GM12878 (cell line): ENCODE measurements around the gene RFK. TPM values are rescaled to one million over a fixed set of nuclear protein-coding genes. Genes with fewer than 3 reads are reported as not detected.

Source experiments
- ATAC-seq: fragments of 200-7000 bp; cut with Tn5 transposase; 3 replicates; pipeline ENCODE4 v1.9.1; 2020; ENCODE audit warnings: mild to moderate bottlenecking, moderate library complexity
- BruUV-seq: library from RNA; stranded (reverse); fragments of 400-500 nt; replicated peaks from 2 replicates; lab custom pipeline; 2021; lab: Mats Ljungman, UMichigan
- CTCF ChIA-PET: fragments of 300-600 bp; sonication (Branson Sonifier 250); formaldehyde crosslinking; extraction: SDS; loops from one replicate; lab custom pipeline; 2021; ENCODE audit warnings: inconsistent platforms; lab: Yijun Ruan, JAX
- POLR2A ChIA-PET: fragments of 350-600 bp; formaldehyde crosslinking; extraction: SDS; loops from one replicate; lab custom pipeline; 2021; ENCODE audit warnings: inconsistent platforms; lab: Charles Lee
- RAD21 ChIA-PET: fragments of 300-600 bp; sonication (Branson Sonifier 250); formaldehyde crosslinking; loops from one replicate; lab custom pipeline; 2023; ENCODE audit warnings: antibody characterized with exemption; ENCODE audit not compliant: unreplicated experiment; lab: Charles Lee
- SMC1A ChIA-PET: fragments of 300-600 bp; sonication (Branson Sonifier 250); formaldehyde crosslinking; loops from one replicate; lab custom pipeline; 2023; ENCODE audit not compliant: unreplicated experiment, uncharacterized antibody; lab: Charles Lee
- DNase-seq: peaks from one replicate; pipeline ENCODE4 v3.0.0-alpha.2; 2011; ENCODE audit warnings: low read depth, low spot score
- FAIRE-seq: peaks from 3 replicates; lab custom pipeline; 2011; peaks lifted over from hg19 to GRCh38; lab: Jason Lieb, UNC
- H2AFZ ChIP-seq: 2 replicates; pipeline ENCODE4 v1.6.0; 2011; ENCODE audit warnings: low read depth, low read length, control low read depth; ENCODE audit not compliant: control insufficient read depth
- H3K27ac ChIP-seq: 2 replicates; pipeline ENCODE4 v1.5.1; 2011; ENCODE audit warnings: control low read depth; ENCODE audit not compliant: control insufficient read depth, insufficient read depth
- H3K27me3 ChIP-seq, 2 experiments: replicated peaks in 1 of 2; 2 replicates each; pipeline versions ENCODE4 v1.6.0 to v1.6.1; 2011; ENCODE audit warnings: low read length in 1 of 2; ENCODE audit not compliant: control insufficient read depth in 2 of 2, insufficient read depth in 2 of 2
- H3K36me3 ChIP-seq, 2 experiments: 2 replicates each; pipeline ENCODE4 v1.5.1; 2011; ENCODE audit warnings: low read length in 1 of 2; ENCODE audit not compliant: control insufficient read depth in 2 of 2, insufficient read depth in 2 of 2
- H3K4me1 ChIP-seq: 2 replicates; pipeline ENCODE4 v1.6.1; 2011; ENCODE audit warnings: mild to moderate bottlenecking, low read length, moderate library complexity, mixed read lengths; ENCODE audit not compliant: control insufficient read depth, insufficient read depth
- H3K4me2 ChIP-seq: 2 replicates; pipeline ENCODE4 v1.6.0; 2011; ENCODE audit warnings: control low read depth; ENCODE audit not compliant: control insufficient read depth, insufficient read depth
- H3K4me3 ChIP-seq: fragments of 200-600 bp; sonication (generic); 2 replicates; pipeline ENCODE4 v1.5.1; 2016
- H3K79me2 ChIP-seq: 2 replicates; pipeline ENCODE4 v1.6.0; 2011; ENCODE audit warnings: low read length; ENCODE audit not compliant: control insufficient read depth, insufficient read depth
- H3K9ac ChIP-seq: 2 replicates; pipeline ENCODE4 v1.8.0; 2011; ENCODE audit warnings: low read length, control low read depth, mixed read lengths; ENCODE audit not compliant: control insufficient read depth, insufficient read depth
- H3K9me3 ChIP-seq: replicated peaks from 3 replicates; pipeline ENCODE4 v1.5.1; 2011; ENCODE audit warnings: mild to moderate bottlenecking, low read length; ENCODE audit not compliant: control insufficient read depth, insufficient read depth
- H4K20me1 ChIP-seq: 2 replicates; pipeline ENCODE4 v1.6.0; 2011; ENCODE audit not compliant: control insufficient read depth, insufficient read depth
- BACH1 ChIP-seq: fragments of 450-650 bp; IDR thresholded peaks from 2 replicates; pipeline ENCODE4 v1.6.1; 2017; ENCODE audit warnings: mild to moderate bottlenecking, borderline replicate concordance
- EP300 ChIP-seq, 2 experiments: fragments of 150-350 bp in 1 of 2; IDR thresholded peaks; 2 replicates each; pipeline ENCODE4 v1.6.1; 2011 to 2012; ENCODE audit warnings: low read depth in 2 of 2, low read length in 2 of 2, borderline replicate concordance in 1 of 2, improper control_type of control experiment in 1 of 2, inconsistent platforms in 1 of 2; ENCODE audit not compliant: control insufficient read depth in 1 of 2
- ESRRA ChIP-seq: IDR thresholded peaks from 2 replicates; pipeline ENCODE4 v1.6.1; 2012; ENCODE audit warnings: mild to moderate bottlenecking, low read length, improper control_type of control experiment
- IKZF1 ChIP-seq: fragments of 450-650 bp; conservative IDR thresholded peaks from 2 replicates; pipeline ENCODE4 v1.6.1; 2017; ENCODE audit warnings: antibody characterized with exemption, mild to moderate bottlenecking
- NR2C2 ChIP-seq: IDR thresholded peaks from 2 replicates; pipeline ENCODE4 v1.6.1; 2011; ENCODE audit warnings: borderline replicate concordance, low read depth; ENCODE audit not compliant: control insufficient read depth, insufficient read length
- POU2F2 ChIP-seq: IDR thresholded peaks from 3 replicates; pipeline ENCODE4 v1.6.1; 2011; ENCODE audit warnings: low read depth, mild to moderate bottlenecking, low read length, borderline replicate concordance
- STAT1 ChIP-seq: fragments of 450-650 bp; conservative IDR thresholded peaks from 2 replicates; pipeline ENCODE4 v1.6.1; 2014; ENCODE audit warnings: antibody characterized with exemption, mild to moderate bottlenecking
- ZBTB4 ChIP-seq: fragments of 450-650 bp; formaldehyde crosslinking; IDR thresholded peaks from 2 replicates; pipeline ENCODE4 v1.4.0; 2022; ENCODE audit warnings: mild to moderate bottlenecking, moderate library complexity
- WGBS: methylation state at CpG from one replicate; pipeline ENCODE4 v1.1.6; 2016; ENCODE audit warnings: low lambda C conversion rate; ENCODE audit not compliant: insufficient replicate concordance, insufficient coverage; ENCODE audit errors: missing lambda C conversion rate; 5-methylcytosine and 5-hydroxymethylcytosine counted together
- in situ Hi-C: fragments of 300-500 bp; cut with MboI; formaldehyde crosslinking; loops from 9 replicates; pipeline ENCODE4 v1.14.3; 2018; ENCODE audit warnings: mixed read lengths
- intact Hi-C: fragments of 100-400 bp; cut with micrococcal nuclease; formaldehyde crosslinking; loops from one replicate; pipeline ENCODE4 v1.14.2; 2022; ENCODE audit not compliant: unreplicated experiment
- polyA plus RNA-seq, 11 experiments: library from polyadenylated mRNA; depleted of rRNA in 4 of 11; unstranded in 6 of 11; stranded (reverse) in 5 of 11; fragments of >200 nt; fragmentation: Nextera tagmentation in 4 of 11; fragmentation: Illumina TruSeq in 1 of 11; extraction: Ambion mirVana in 4 of 11; extraction: Trizol in 1 of 11; gene quantifications; 1 replicate in 1 of 11; 2 replicates in 10 of 11; pipeline versions ENCODE4 v1.2.1 to v1.2.3, GENCODE V29; 2011 to 2016; ENCODE audit warnings: inconsistent platforms in 2 of 11, missing spikeins in 2 of 11, low read depth in 1 of 11
- total RNA-seq, 4 experiments: library from RNA; depleted of rRNA in 3 of 4; stranded (reverse); fragments of >200 nt in 3 of 4; fragmentation: Illumina TruSeq in 1 of 4; extraction: Trizol in 1 of 4; gene quantifications; 2 replicates each; pipeline versions ENCODE4 v1.2.1 to v1.2.3, GENCODE V29; 2013 to 2021

RFK gene
- total and polyA plus RNA-seq, 10 of the 15 experiments (the other 5 are each of a cell fraction or from before 2014, with no cell fraction given), result 4.4 to 18.6 (median 11.6) TPM

GRCh38 chr9:76349865-76350264, 44.4 kb downstream of the RFK start:
- ATAC-seq, result no peak
- in situ Hi-C loops (no loop called here), intact Hi-C loops (no loop called here)
- no peak overlapping the region for H3K9ac ChIP-seq
- 17% methylated on average over 1 of the region's 1 CpG for WGBS
- H3K9me3 ChIP-seq, result no peaks in the 10 kb centered on the region
- RAD21 ChIA-PET, result no interaction called here
- peaks cover 0 to 1% of the 10 kb centered on the region in 2 experiments; a peak in 1 of 4 replicates for H3K27me3 ChIP-seq
- no peak for DNase-seq
- no peaks in the 10 kb centered on the region for H3K36me3 ChIP-seq
- no peak overlapping the region for H3K27ac ChIP-seq
- POLR2A ChIA-PET, result no interaction called here
- no peak overlapping the region for H3K4me2 ChIP-seq
- no peak for TF ChIP-seq IKZF1
- TF ChIP-seq ZBTB4, result no peak
- no peak for TF ChIP-seq EP300 (IDR thresholded peaks at IDR 0.05; ENCODE audit: borderline replicate concordance in 1 of 2, control insufficient read depth in 1 of 2, low read depth in 2 of 2, low read length in 2 of 2)
- no peak for TF ChIP-seq POU2F2
- TF ChIP-seq ESRRA, result no peak
- TF ChIP-seq STAT1, result no peak
- TF ChIP-seq NR2C2, result no peak
- TF ChIP-seq BACH1, result no peak
- no peak for FAIRE-seq
- H3K4me1 ChIP-seq, result no peaks in the 10 kb centered on the region
- no peaks in the 10 kb centered on the region for H4K20me1 ChIP-seq
- CTCF ChIA-PET, result no interaction called here
- H3K4me3 ChIP-seq, result no peak overlapping the region
- SMC1A ChIA-PET, result no interaction called here
- no TSS peak for BruUV-seq
- no peak overlapping the region for H2AFZ ChIP-seq
- no peaks in the 10 kb centered on the region for H3K79me2 ChIP-seq
